ENCODE data around the gene HIF3A.

- TF ChIP-seq CTCF (conservative IDR thresholded peaks at IDR 0.05 in 1 of 2, IDR thresholded peaks at IDR 0.05 in 1 of 2; ENCODE audit: low read depth in 1 of 2, low read length in 2 of 2) (no peak), EZH2 (IDR thresholded peaks at IDR 0.05; ENCODE audit: low read length, missing control alignments) (no peak)
These were observed 12.2 kb downstream of the HIF3A start for GRCh38 chr19:46309056-46309455.

Data from fibroblast of lung (primary cell).